ENCODE measurements around the gene RTCA. TPM values are rescaled to one million over a fixed set of nuclear protein-coding genes. Genes with fewer than 3 reads are reported as not detected.

RTCA gene
- total and polyA plus RNA-seq, 4 donors = 11.2 to 18.9 (median 15.1) TPM

GRCh38 chr1:100237091-100237490 is 28.9 kb upstream of the RTCA start:
- Histone ChIP-seq H3K27ac (ENCODE audit: low read depth in 1 of 2, low read length in 2 of 2) (no peak overlapping the region), H3K27me3 (ENCODE audit: control insufficient read depth in 4 of 4, insufficient read depth in 4 of 4, low read length in 3 of 4) (no peaks in the 10 kb centered on the region), H3K9me3 (ENCODE audit: control insufficient read depth in 4 of 4, low read length in 3 of 4) (no peaks in the 10 kb centered on the region), H3K4me3 (ENCODE audit: low read depth in 1 of 3, low read length in 3 of 3) (no peak overlapping the region), H3K4me1 (ENCODE audit: control insufficient read depth in 4 of 4, insufficient read depth in 4 of 4, low read length in 3 of 4) (peaks cover 0 to 2% (median under 1%) of the 10 kb centered on the region in 4 donors), H3K9ac (ENCODE audit: low read depth in 1 of 2, low read length in 2 of 2) (no peak overlapping the region), H3K36me3 (ENCODE audit: control insufficient read depth in 4 of 4, insufficient read depth in 3 of 4, low read depth in 1 of 4, low read length in 3 of 4) (peaks cover 1 to 26% (median 19%) of the 10 kb centered on the region in 4 donors)
- DNase-seq (ENCODE audit: low spot score) = no peak
- 93% methylated on average over 3 of the region's 3 CpGs for WGBS
- TF ChIP-seq GABPA (IDR thresholded peaks at IDR 0.05 in 1 of 2, conservative IDR thresholded peaks at IDR 0.05 in 1 of 2) (no peak), ATF3 (IDR thresholded peaks at IDR 0.05) (no peak), RAD21 (IDR thresholded peaks at IDR 0.05) (no peak), JUND (IDR thresholded peaks at IDR 0.05) (no peak), SP1 (IDR thresholded peaks at IDR 0.05) (no peak)
- TF ChIP-seq, protein P1, sequence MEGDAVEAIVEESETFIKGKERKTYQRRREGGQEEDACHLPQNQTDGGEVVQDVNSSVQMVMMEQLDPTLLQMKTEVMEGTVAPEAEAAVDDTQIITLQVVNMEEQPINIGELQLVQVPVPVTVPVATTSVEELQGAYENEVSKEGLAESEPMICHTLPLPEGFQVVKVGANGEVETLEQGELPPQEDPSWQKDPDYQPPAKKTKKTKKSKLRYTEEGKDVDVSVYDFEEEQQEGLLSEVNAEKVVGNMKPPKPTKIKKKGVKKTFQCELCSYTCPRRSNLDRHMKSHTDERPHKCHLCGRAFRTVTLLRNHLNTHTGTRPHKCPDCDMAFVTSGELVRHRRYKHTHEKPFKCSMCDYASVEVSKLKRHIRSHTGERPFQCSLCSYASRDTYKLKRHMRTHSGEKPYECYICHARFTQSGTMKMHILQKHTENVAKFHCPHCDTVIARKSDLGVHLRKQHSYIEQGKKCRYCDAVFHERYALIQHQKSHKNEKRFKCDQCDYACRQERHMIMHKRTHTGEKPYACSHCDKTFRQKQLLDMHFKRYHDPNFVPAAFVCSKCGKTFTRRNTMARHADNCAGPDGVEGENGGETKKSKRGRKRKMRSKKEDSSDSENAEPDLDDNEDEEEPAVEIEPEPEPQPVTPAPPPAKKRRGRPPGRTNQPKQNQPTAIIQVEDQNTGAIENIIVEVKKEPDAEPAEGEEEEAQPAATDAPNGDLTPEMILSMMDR (IDR thresholded peaks at IDR 0.05; ENCODE audit: low read depth, low read length, missing input control) = no peak

GRCh38 chr1:100239961-100240360 is 26.1 kb upstream of the RTCA start:
- Histone ChIP-seq H3K27me3 (ENCODE audit: control insufficient read depth in 4 of 4, insufficient read depth in 4 of 4, low read length in 3 of 4) (no peaks in the 10 kb centered on the region), H3K4me1 (ENCODE audit: control insufficient read depth in 4 of 4, insufficient read depth in 4 of 4, low read length in 3 of 4) (peaks cover 0 to 2% (median 0%) of the 10 kb centered on the region in 4 donors), H3K27ac (ENCODE audit: low read depth in 1 of 2, low read length in 2 of 2) (no peak overlapping the region), H3K9me3 (ENCODE audit: control insufficient read depth in 4 of 4, low read length in 3 of 4) (no peaks in the 10 kb centered on the region), H3K36me3 (ENCODE audit: control insufficient read depth in 4 of 4, insufficient read depth in 3 of 4, low read depth in 1 of 4, low read length in 3 of 4) (peaks cover 1 to 20% (median 12%) of the 10 kb centered on the region in 4 donors), H3K4me3 (ENCODE audit: low read depth in 1 of 3, low read length in 3 of 3) (no peak overlapping the region), H3K9ac (ENCODE audit: low read depth in 1 of 2, low read length in 2 of 2) (no peak overlapping the region)
- TF ChIP-seq RXRA (IDR thresholded peaks at IDR 0.05) (peak in 1 of 2 donors; percentile 18), HNF4A (conservative IDR thresholded peaks at IDR 0.05) (peak in 1 of 2 donors; percentile 5)
- TF ChIP-seq, protein P1 (IDR thresholded peaks at IDR 0.05; ENCODE audit: low read depth, low read length, missing input control) = no peak
- DNase-seq (ENCODE audit: low spot score) = no peak

GRCh38 chr1:100240631-100241030 is 25.4 kb upstream of the RTCA start:
- no peak for DNase-seq (ENCODE audit: low spot score)
- Histone ChIP-seq H3K36me3 (ENCODE audit: control insufficient read depth in 4 of 4, insufficient read depth in 3 of 4, low read depth in 1 of 4, low read length in 3 of 4) (peaks cover 1 to 18% (median 12%) of the 10 kb centered on the region in 4 donors), H3K4me3 (ENCODE audit: low read depth in 1 of 3, low read length in 3 of 3) (no peak overlapping the region), H3K27me3 (ENCODE audit: control insufficient read depth in 4 of 4, insufficient read depth in 4 of 4, low read length in 3 of 4) (no peaks in the 10 kb centered on the region), H3K4me1 (ENCODE audit: control insufficient read depth in 4 of 4, insufficient read depth in 4 of 4, low read length in 3 of 4) (peaks cover 0 to 2% (median 0%) of the 10 kb centered on the region in 4 donors), H3K9ac (ENCODE audit: low read depth in 1 of 2, low read length in 2 of 2) (no peak overlapping the region), H3K27ac (ENCODE audit: low read depth in 1 of 2, low read length in 2 of 2) (no peak overlapping the region), H3K9me3 (ENCODE audit: control insufficient read depth in 4 of 4, low read length in 3 of 4) (no peaks in the 10 kb centered on the region)
- TF ChIP-seq JUND (IDR thresholded peaks at IDR 0.05) (no peak), FOXA1 (IDR thresholded peaks at IDR 0.05) (no peak), HNF4G (IDR thresholded peaks at IDR 0.05) (no peak), GABPA (IDR thresholded peaks at IDR 0.05 in 1 of 2, conservative IDR thresholded peaks at IDR 0.05 in 1 of 2) (no peak), RXRA (IDR thresholded peaks at IDR 0.05) (no peak), FOXA2 (IDR thresholded peaks at IDR 0.05) (no peak), TAF1 (conservative IDR thresholded peaks at IDR 0.05) (no peak)
- TF ChIP-seq, protein P2, sequence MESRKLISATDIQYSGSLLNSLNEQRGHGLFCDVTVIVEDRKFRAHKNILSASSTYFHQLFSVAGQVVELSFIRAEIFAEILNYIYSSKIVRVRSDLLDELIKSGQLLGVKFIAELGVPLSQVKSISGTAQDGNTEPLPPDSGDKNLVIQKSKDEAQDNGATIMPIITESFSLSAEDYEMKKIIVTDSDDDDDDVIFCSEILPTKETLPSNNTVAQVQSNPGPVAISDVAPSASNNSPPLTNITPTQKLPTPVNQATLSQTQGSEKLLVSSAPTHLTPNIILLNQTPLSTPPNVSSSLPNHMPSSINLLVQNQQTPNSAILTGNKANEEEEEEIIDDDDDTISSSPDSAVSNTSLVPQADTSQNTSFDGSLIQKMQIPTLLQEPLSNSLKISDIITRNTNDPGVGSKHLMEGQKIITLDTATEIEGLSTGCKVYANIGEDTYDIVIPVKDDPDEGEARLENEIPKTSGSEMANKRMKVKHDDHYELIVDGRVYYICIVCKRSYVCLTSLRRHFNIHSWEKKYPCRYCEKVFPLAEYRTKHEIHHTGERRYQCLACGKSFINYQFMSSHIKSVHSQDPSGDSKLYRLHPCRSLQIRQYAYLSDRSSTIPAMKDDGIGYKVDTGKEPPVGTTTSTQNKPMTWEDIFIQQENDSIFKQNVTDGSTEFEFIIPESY (IDR thresholded peaks at IDR 0.05) = no peak
- WGBS = 89% methylated on average over 4 of the region's 4 CpGs
